NCI-H128 (cell line): ENCODE measurements around the gene STRN.
A peak's percentile ranks its signal among the peaks of the same experiment; 100 is the strongest.
"Not testable (repeated sequence)": the region's sequence is repeated elsewhere in the genome, so short reads cannot be mapped to it uniquely, and the experiment has no call there.

Experiments used
- DNase-seq: peaks from one replicate; lab custom pipeline; 2025; ENCODE audit not compliant: unreplicated experiment; lab: John Stamatoyannopoulos, UW

Gene STRN

GRCh38 chr2:36966370-36967235, at the start of gene STRN:
TSS of gene STRN (minus strand) at chr2:36966536. CDS start at chr2:36966463, 73 bp downstream.
- peak; percentile 89 for DNase-seq

- no peak for DNase-seq
These were observed 46.9 kb upstream of the STRN start for GRCh38 chr2:37013315-37013641.

- DNase-seq = no peak
These were observed 44.8 kb upstream of the STRN start for GRCh38 chr2:37011130-37011529.

- no peak for DNase-seq
These were observed 39.0 kb upstream of the STRN start for GRCh38 chr2:37005118-37005868.

- no peak for DNase-seq
These were observed 34.7 kb upstream of the STRN start for GRCh38 chr2:37000988-37001556.

- no peak for DNase-seq
These were observed 34.0 kb upstream of the STRN start for GRCh38 chr2:37000318-37000717.

- not testable (repeated sequence) for DNase-seq
These were observed 33.1 kb upstream of the STRN start for GRCh38 chr2:36999416-36999815.

- DNase-seq = no peak
These were observed 27.7 kb upstream of the STRN start for GRCh38 chr2:36993841-36994620.

GRCh38 chr2:36988008-36988407, 21.7 kb upstream of the STRN start:
- DNase-seq = no peak

- no peak for DNase-seq
These were observed 16.1 kb upstream of the STRN start for GRCh38 chr2:36982467-36982866.

GRCh38 chr2:36981911-36982310, 15.6 kb upstream of the STRN start:
- no peak for DNase-seq

GRCh38 chr2:36979007-36979406, 12.7 kb upstream of the STRN start:
- not testable (repeated sequence) for DNase-seq

- no peak for DNase-seq
These were observed 9.7 kb upstream of the STRN start for GRCh38 chr2:36976065-36976464.

GRCh38 chr2:36975306-36975705, 9.0 kb upstream of the STRN start:
- no peak for DNase-seq

GRCh38 chr2:36973320-36973719, 7.0 kb upstream of the STRN start:
- DNase-seq = no peak

GRCh38 chr2:36971990-36972389, 5.7 kb upstream of the STRN start:
- DNase-seq = no peak

- DNase-seq = no peak
These were observed 1.0 kb upstream of the STRN start for GRCh38 chr2:36967236-36967876.

- no peak for DNase-seq
These were observed 476 bp downstream of the STRN start for GRCh38 chr2:36965751-36966369.

GRCh38 chr2:36965206-36965605, 1.1 kb downstream of the STRN start:
- DNase-seq = no peak

GRCh38 chr2:36964496-36965058, 1.8 kb downstream of the STRN start:
- DNase-seq = no peak
